ENCODE data around the gene ZNRD2. TPM values are rescaled to one million over a fixed set of nuclear protein-coding genes. Genes with fewer than 3 reads are reported as not detected.
A peak's percentile ranks its signal among the peaks of the same experiment; 100 is the strongest.

The ZNRD2 gene
- polyA plus RNA-seq, 12 donors = 44.9 to 82.2 (median 57.8) TPM; not detected in 1

GRCh38 chr11:65569164-65569972 lies 909 bp upstream of the ZNRD2 start:
- DNase-seq = no peak

DNA sequence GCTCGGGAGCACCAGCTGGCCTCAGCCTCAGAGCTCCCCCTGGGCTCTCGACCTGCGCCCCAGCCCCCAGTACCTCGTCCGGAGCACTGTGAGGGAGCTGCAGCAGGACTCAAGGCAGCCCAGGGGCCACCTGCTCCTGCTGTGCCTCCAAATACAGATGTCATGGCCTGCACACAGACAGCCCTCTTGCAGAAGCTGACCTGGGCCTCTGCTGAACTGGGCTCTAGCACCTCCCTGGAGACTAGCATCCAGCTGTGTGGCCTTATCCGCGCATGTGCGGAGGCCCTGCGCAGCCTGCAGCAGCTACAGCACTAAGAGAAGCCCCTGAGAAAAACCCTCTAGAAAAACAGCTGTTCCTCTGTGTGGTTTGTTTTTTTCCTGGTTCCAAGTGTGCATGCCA lies 1.1 kb downstream of the ZNRD2 start:
- DNase-seq = no peak

- no peak for DNase-seq
Observed at GRCh38 chr11:65571940-65572339, 1.7 kb downstream of the ZNRD2 start.

DNA sequence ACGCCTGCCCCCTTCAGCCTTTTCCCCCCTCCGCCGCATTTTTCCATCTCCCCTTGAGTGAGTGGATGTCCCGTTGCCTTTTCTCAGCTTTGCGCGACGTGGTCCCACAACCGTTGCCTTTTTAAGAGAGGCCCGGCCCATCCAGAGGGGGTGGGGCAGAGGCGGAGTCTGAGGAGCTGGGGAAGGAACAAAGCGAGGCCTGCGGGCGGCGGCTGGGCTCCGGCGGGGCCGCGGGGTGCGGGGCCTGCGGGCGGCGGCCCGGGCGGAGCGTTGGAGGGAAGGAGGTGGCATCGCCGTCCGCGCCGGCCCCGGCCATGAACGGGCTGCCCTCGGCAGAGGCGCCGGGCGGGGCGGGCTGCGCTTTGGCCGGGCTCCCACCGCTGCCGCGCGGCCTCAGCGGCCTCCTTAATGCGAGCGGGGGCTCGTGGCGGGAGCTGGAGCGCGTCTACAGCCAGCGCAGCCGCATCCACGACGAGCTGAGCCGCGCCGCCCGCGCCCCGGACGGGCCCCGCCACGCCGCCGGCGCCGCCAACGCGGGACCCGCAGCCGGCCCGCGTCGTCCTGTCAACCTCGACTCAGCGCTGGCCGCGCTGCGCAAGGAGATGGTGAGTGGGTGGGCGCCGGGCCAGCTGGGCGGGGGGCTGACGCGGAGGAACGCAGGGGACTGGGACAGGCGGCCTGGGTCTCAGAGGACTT lies 2.2 kb downstream of the ZNRD2 start, which contains the start of gene FAM89B:
Gene FAM89B, plus strand, starts transcription at position 183 of the 696 bp plus-strand sequence. Its CDS starts 132 bp downstream, at position 315.
- peak; percentile 94 for DNase-seq

GRCh38 chr11:65573391-65574079 lies 3.3 kb downstream of the ZNRD2 start:
- DNase-seq = no peak

DNA sequence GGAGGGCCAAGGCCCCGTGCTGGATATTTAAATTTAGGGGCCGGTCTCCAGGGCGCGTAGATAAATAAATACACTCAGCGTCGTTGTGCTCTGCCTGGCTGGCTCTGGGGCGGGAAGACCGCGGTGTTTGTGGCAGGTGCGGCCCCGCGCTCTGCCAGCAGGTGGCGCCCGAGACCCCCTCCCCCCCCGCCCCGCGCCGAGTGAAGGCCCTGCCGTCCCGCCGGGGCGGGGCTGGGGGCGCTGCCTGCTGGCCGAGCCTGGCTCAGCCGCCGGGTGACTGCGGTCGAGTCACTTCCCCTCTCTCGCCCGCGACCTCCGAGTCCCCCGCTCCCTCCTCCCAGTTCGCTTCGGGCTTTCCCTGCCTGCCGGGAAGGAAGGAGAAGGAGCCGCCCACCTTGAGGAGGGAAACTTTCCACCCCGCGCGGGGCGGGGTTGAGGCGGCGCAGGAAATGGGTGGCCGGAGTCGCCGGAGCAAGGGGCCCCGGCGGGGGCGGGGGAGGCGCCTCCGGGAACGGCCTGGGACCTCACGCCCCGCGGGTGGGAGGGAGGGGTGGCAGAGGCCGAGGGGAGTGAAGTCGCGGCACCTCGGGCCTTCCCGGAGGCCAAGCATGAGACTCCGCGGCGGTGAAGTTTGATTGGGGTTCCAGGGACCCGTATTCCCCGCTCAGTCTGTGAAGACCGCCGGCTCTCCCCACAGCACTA lies 4.0 kb downstream of the ZNRD2 start:
- peak; percentile 94 for DNase-seq

DNA sequence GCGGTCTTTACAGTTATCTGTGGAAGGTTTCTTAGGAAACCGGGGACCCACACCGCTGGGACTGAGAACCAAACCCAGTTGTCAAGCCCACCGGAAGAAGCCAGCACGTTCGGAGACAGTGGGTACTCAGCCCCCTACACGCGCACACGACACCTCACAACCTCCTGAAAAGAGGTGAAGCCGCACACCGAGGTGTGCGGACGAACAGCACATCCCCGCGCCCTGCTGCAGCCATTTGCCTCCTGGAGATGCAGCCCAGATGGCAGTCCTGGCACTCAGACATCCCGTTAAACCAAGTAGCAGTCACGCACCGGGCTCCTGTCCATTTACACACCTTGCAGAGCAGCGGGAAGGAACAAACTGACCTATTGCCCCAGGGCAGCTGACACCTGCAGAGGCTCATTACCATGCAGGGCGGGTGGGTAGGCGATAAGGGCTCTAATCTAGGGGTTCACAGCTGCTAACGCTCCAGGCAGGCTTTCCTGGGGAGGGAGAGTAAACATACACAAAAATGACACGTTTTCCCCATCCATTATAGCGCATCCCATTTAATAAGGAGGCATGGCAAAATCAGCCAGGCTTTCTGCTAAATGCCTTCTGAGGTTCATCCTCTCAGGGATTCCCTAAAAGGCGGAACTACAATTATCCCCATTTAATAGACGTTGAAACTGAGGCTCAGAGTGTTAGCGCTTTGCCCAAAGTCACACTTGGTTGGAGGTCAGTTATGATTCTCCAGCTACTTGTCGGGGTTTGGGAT lies 4.7 kb downstream of the ZNRD2 start:
- no peak for DNase-seq

- DNase-seq = no peak
Observed at GRCh38 chr11:65575568-65576231, 5.4 kb downstream of the ZNRD2 start, which contains the start of gene EHBP1L1. TSS of gene EHBP1L1 (plus strand) at chr11:65576053. CDS start at chr11:65576303, 250 bp downstream.

- no peak for DNase-seq
Observed at GRCh38 chr11:65576232-65576866, 6.1 kb downstream of the ZNRD2 start.

DNA sequence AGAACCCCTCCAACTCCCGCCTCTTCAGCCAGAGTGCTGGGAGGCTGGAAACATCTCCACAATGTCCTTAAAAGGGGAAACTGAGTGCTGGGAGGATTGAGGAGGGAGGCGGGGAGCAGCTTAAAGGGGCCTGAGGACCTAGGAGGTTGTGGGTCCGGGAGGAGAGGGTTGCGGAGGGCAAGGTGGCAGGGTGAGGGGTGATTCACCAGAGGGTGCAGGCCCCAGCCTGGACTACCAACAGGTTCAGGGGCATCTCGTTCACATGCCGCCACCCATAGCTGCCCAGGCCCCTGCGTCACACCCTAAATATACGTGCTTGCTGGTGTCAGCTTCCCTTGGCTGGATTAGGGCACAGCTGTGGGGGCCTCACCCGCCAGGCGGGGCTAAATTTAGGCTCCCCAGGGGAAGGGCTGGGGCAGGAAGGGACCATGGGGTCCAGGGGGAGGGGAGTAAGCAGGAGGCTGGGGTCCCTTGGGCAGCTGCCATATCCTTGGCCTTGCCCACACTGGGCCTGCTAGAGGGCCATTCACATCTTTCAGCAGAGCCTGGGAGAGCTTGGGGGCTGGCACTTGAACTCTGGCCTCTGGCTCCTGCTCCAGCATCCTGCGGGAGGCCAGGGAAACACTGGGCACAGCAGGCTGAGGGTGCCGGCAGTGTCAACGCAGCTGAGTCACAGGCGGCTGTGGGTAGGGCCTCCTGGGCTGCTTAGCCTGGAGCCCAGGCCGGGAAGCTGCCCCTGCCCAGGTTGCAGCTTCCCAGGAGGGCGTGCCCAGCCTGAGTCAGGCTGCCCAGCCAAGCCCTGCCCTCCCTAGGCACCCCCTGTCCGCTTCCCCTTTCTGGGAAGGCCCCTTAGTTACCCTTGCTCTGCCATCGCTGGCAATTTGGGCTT lies 6.8 kb downstream of the ZNRD2 start:
- DNase-seq = no peak

GRCh38 chr11:65577756-65578109 lies 7.5 kb downstream of the ZNRD2 start:
- DNase-seq = no peak

- no peak for DNase-seq
Observed at GRCh38 chr11:65578134-65578533, 7.9 kb downstream of the ZNRD2 start.

GRCh38 chr11:65578667-65579066 lies 8.4 kb downstream of the ZNRD2 start:
- no peak for DNase-seq

DNA sequence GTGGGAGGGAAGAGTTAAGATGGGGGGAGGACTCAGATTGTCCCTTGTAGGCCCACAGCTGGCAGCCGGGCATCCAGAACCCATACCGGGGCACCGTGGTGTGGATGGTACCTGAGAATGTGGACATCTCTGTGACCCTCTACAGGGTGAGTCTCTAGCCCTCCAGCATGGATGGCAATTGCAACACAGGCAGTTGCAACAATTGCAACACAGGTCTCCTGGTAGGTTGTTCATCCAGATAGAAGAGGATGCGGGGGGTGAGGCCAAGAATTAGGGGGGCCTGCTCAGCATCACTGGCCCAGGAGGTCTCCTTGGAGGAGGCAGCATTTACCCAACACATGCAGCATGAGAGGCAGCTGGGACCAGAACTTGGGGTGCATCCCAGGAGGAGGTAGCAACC lies 9.0 kb downstream of the ZNRD2 start:
- DNase-seq = no peak

DNA sequence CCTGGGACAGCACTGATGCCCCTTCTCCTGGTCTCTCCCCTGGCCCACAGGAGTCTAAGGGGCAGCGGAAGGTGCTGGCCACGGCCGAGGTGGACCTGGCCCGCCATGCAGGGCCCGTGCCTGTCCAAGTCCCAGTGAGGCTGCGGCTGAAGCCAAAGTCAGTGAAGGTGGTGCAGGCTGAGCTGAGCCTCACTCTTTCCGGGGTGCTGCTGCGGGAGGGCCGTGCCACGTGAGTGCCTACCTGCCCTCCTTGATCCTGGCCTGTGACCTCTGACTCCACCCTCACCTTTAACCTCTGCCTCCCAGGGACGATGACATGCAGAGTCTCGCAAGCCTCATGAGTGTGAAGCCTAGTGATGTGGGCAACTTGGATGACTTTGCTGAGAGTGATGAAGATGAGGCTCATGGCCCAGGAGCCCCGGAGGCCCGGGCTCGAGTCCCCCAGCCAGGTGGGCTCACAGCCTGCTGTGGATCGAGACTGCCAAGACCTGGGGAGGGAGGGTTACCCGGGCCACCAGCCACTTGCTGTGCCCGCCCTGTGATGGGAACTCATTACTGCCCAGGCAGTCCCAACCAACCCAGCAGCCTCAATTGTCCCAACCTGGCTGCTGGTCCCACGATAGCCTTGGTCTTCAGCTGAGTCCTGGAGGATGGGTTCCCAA lies 9.9 kb downstream of the ZNRD2 start:
- DNase-seq = no peak

DNA sequence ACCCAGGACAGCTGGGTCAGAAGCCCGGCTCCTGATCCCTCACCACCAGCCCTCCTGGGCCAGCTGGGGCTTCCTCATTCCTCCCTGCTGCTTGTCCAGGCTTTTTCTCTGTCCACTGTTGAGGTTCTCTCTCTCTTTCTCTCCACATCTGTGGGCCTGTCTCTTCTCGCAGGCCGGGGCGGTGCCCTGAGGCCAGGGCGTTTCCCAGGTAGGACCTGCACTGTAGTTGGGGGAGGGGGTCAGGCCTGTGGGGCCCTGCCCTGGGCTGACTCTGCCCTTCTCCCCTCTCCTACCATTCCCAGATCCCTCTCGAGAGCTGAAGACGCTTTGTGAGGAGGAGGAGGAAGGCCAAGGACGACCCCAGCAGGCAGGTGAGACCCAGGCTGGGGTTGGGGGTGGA lies 10.5 kb downstream of the ZNRD2 start:
- DNase-seq = no peak

GRCh38 chr11:65581928-65582327 lies 11.7 kb downstream of the ZNRD2 start:
- DNase-seq = no peak

- no peak for DNase-seq
Observed at GRCh38 chr11:65583589-65583988, 13.3 kb downstream of the ZNRD2 start.
